ENCODE data around the gene B3GNT4.
"Not testable (repeated sequence)": the region's sequence is repeated elsewhere in the genome, so short reads cannot be mapped to it uniquely, and the experiment has no call there.

B3GNT4 gene

DNA sequence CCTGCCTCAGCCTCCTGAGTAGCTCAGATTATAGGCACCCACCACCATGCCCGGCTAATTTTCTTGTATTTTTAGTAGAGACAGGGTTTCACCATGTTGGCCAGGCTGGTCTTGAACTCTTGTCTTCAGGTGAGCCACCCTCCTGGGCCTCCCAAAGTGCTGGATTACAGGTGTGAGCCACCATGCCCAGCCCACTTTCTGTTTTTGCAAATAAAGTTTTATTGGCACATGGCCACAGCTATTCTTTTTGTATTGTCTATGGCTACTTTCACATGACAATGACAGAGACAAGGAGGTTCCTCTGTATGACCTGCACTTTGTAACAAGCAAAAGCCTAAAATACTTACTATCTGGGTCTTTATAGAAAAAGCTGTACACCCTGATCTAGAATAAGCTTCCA lies 42.0 kb downstream of the B3GNT4 start:
- no peak overlapping the region for H3K27ac ChIP-seq (ENCODE audit: low read length)
- H3K27me3 ChIP-seq (ENCODE audit: control insufficient read depth in 1 of 2, insufficient read depth in 2 of 2, low read length in 2 of 2) = no peaks in the 10 kb centered on the region
- H3K4me3 ChIP-seq (ENCODE audit: low read length in 2 of 2) = no peak overlapping the region
- H3K9ac ChIP-seq (ENCODE audit: low read length in 2 of 2) = no peak overlapping the region
- peaks cover 8 to 34% of the 10 kb centered on the region in 2 donors for H3K36me3 ChIP-seq (ENCODE audit: control insufficient read depth in 2 of 2, insufficient read depth in 2 of 2, low read length in 2 of 2)
- no peaks in the 10 kb centered on the region for H3K4me1 ChIP-seq (ENCODE audit: control insufficient read depth, insufficient read depth, low read length)
- no peaks in the 10 kb centered on the region for H3K9me3 ChIP-seq (ENCODE audit: control insufficient read depth in 2 of 2, low read length in 2 of 2)

DNA sequence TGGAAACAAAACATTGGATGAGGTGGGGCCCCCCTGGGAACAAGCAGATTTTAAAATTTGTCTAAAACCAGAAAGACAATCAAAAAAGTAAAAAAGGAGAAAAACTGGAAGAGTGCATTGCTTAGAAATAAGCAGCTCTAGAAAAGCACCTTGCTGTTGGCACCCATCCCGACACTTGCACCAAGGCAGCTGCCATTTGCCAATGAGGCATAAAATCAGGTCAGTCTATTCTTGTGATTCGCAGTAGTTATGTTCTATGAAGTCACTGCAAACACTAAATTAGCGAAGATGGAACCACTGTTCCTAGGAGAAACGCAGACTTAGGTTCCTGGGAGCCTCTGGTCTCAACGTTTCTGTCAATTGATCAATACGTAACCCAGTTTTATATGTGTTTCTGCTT lies 46.5 kb downstream of the B3GNT4 start:
- H3K9ac ChIP-seq (ENCODE audit: low read length in 2 of 2) = no peak overlapping the region
- H3K36me3 ChIP-seq (ENCODE audit: control insufficient read depth in 2 of 2, insufficient read depth in 2 of 2, low read length in 2 of 2) = peaks cover 7 to 24% of the 10 kb centered on the region in 2 donors

DNA sequence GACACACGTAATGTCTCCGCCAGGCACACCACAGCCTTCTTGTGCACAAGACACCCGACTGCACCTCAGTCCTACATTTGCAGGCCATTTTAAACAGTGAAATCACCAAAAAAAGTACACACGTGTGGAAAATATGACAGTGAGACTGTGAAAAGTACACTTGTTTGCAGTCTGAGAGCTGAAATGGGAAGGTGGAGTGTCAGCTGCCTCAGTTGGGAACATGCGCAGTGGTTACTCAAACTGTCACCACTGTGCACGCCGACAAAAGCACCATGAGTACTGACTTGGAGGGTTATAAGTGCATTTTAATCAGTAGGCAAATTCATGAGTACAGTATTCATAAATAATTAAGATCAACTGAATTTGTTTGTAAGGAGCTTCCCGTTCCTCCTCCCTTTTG lies 47.0 kb downstream of the B3GNT4 start:
- Histone ChIP-seq H3K4me1 (ENCODE audit: control insufficient read depth, insufficient read depth, low read length) (no peaks in the 10 kb centered on the region), H3K4me3 (ENCODE audit: low read length in 2 of 2) (no peak overlapping the region), H3K27me3 (ENCODE audit: control insufficient read depth in 1 of 2, insufficient read depth in 2 of 2, low read length in 2 of 2) (no peaks in the 10 kb centered on the region), H3K9me3 (ENCODE audit: control insufficient read depth in 2 of 2, low read length in 2 of 2) (no peaks in the 10 kb centered on the region), H3K36me3 (ENCODE audit: control insufficient read depth in 2 of 2, insufficient read depth in 2 of 2, low read length in 2 of 2) (peaks cover 7 to 24% of the 10 kb centered on the region in 2 donors), H3K27ac (ENCODE audit: low read length) (no peak overlapping the region), H3K9ac (ENCODE audit: low read length in 2 of 2) (no peak overlapping the region)

More for the DNA sequence above, 46.5 kb downstream of the B3GNT4 start:
- Histone ChIP-seq H3K9me3 (ENCODE audit: control insufficient read depth in 2 of 2, low read length in 2 of 2) (no peaks in the 10 kb centered on the region), H3K27me3 (ENCODE audit: control insufficient read depth in 1 of 2, insufficient read depth in 2 of 2, low read length in 2 of 2) (no peaks in the 10 kb centered on the region), H3K4me1 (ENCODE audit: control insufficient read depth, insufficient read depth, low read length) (no peaks in the 10 kb centered on the region), H3K27ac (ENCODE audit: low read length) (no peak overlapping the region), H3K4me3 (ENCODE audit: low read length in 2 of 2) (no peak overlapping the region)

DNA sequence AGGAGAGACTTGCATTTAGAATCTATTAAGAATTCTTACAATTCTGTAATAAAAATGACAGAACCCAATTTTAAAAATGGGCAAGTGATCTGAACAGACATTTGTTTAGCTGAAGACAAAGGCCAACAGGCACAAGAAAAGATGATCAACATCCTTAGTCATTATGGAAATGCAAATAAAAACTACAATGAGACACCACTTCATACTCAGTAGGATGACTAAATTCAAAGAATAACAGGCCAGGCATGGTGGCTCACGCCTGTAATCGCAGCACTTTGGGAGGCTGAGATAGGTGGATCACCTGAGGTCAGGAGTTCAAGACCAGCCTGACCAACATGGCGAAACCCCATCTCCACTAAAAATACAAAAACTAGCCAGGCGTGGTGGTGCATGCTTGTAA lies 55.0 kb downstream of the B3GNT4 start:
- not testable (repeated sequence) for H3K27ac ChIP-seq (ENCODE audit: low read length); H3K9ac ChIP-seq (ENCODE audit: low read length in 2 of 2); H3K9me3 ChIP-seq (ENCODE audit: control insufficient read depth in 2 of 2, low read length in 2 of 2); H3K27me3 ChIP-seq (ENCODE audit: control insufficient read depth in 1 of 2, insufficient read depth in 2 of 2, low read length in 2 of 2); H3K4me3 ChIP-seq (ENCODE audit: low read length in 2 of 2); H3K4me1 ChIP-seq (ENCODE audit: control insufficient read depth, insufficient read depth, low read length)
- peaks cover 20 to 28% of the 10 kb centered on the region in 2 donors for H3K36me3 ChIP-seq (ENCODE audit: control insufficient read depth in 2 of 2, insufficient read depth in 2 of 2, low read length in 2 of 2)

Measured in stomach smooth muscle (tissue), 2 donors.